PC-9 (cell line): ENCODE results near the gene CXCR1.

ENCODE experiments used
- EZH2 ChIP-seq: fragments of 200-600 bp; sonication (generic); IDR thresholded peaks from 2 replicates; pipeline ENCODE4 v1.8.0; 2017; ENCODE audit warnings: antibody characterized with exemption, low read depth
- TF ChIP-seq, protein P1 (sequence below): fragments of 200-600 bp; sonication (generic); conservative IDR thresholded peaks from 2 replicates; pipeline ENCODE4 v1.6.1; 2017; ENCODE audit warnings: mixed run types, antibody characterized with exemption, mild to moderate bottlenecking, moderate library complexity

- TF ChIP-seq, protein P1, sequence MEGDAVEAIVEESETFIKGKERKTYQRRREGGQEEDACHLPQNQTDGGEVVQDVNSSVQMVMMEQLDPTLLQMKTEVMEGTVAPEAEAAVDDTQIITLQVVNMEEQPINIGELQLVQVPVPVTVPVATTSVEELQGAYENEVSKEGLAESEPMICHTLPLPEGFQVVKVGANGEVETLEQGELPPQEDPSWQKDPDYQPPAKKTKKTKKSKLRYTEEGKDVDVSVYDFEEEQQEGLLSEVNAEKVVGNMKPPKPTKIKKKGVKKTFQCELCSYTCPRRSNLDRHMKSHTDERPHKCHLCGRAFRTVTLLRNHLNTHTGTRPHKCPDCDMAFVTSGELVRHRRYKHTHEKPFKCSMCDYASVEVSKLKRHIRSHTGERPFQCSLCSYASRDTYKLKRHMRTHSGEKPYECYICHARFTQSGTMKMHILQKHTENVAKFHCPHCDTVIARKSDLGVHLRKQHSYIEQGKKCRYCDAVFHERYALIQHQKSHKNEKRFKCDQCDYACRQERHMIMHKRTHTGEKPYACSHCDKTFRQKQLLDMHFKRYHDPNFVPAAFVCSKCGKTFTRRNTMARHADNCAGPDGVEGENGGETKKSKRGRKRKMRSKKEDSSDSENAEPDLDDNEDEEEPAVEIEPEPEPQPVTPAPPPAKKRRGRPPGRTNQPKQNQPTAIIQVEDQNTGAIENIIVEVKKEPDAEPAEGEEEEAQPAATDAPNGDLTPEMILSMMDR: no peak
- TF ChIP-seq EZH2: no peak
Observed at GRCh38 chr2:218168016-218168415, 1.3 kb upstream of the CXCR1 start.
